Kidney (tissue), 14 donors: ENCODE data around the gene HOXB6. TPM values are rescaled to one million over a fixed set of nuclear protein-coding genes. Genes with fewer than 3 reads are reported as not detected.

Experiments used
- DNase-seq, 5 donors: peaks; one replicate each; pipeline ENCODE4 v3.0.0-alpha.2; 2013 to 2020
- FAIRE-seq: peaks from 2 replicates; lab custom pipeline; 2012; peaks lifted over from hg19 to GRCh38; lab: Jason Lieb, UNC
- H3K27ac ChIP-seq, 2 donors: one replicate each; pipeline ENCODE4 v1.7.0; 2013; ENCODE audit warnings: low read depth in 2 of 2, low read length in 2 of 2, inconsistent platforms in 1 of 2
- H3K27me3 ChIP-seq: one replicate; pipeline ENCODE4 v1.7.1; 2013; ENCODE audit warnings: low read length, inconsistent platforms; ENCODE audit not compliant: control insufficient read depth, insufficient read depth
- H3K36me3 ChIP-seq, 3 donors: one replicate each; pipeline versions ENCODE4 v1.7.0 to v1.7.1; 2013; ENCODE audit warnings: low read length in 3 of 3, control low read depth in 1 of 3, inconsistent platforms in 1 of 3; ENCODE audit not compliant: insufficient read depth in 3 of 3, control insufficient read depth in 2 of 3
- H3K4me1 ChIP-seq, 3 donors: one replicate each; pipeline versions ENCODE4 v1.7.0 to v1.7.1; 2013; ENCODE audit warnings: low read length in 3 of 3, inconsistent platforms in 1 of 3, low read depth in 1 of 3; ENCODE audit not compliant: control insufficient read depth in 2 of 3, insufficient read depth in 2 of 3
- H3K4me3 ChIP-seq, 3 donors: one replicate each; pipeline versions ENCODE4 v1.7.0 to v1.8.1; 2013; ENCODE audit warnings: low read length in 3 of 3, control low read depth in 1 of 3, inconsistent platforms in 1 of 3
- H3K9ac ChIP-seq, 3 donors: one replicate each; pipeline versions ENCODE4 v1.7.0 to v1.7.1; 2013; ENCODE audit warnings: low read length in 3 of 3, control low read depth in 1 of 3, inconsistent platforms in 1 of 3
- H3K9me3 ChIP-seq, 3 donors: one replicate each; pipeline versions ENCODE4 v1.7.0 to v1.7.1; 2013; ENCODE audit warnings: low read length in 3 of 3, control low read depth in 1 of 3, inconsistent platforms in 1 of 3; ENCODE audit not compliant: control insufficient read depth in 2 of 3, insufficient read depth in 1 of 3
- CTCF ChIP-seq: IDR thresholded peaks from 3 replicates; pipeline ENCODE4 v1.5.1; 2012; ENCODE audit warnings: mild to moderate bottlenecking, moderate library complexity, borderline replicate concordance; ENCODE audit not compliant: insufficient read depth; ENCODE audit errors: extremely low read depth
- intact Hi-C: fragments of 100-400 bp; cut with DNase I; formaldehyde crosslinking; loops from one replicate; pipeline ENCODE4 v1.11.1; 2022
- polyA plus RNA-seq: library from polyadenylated mRNA; stranded (reverse); fragments of 350-450 nt; fragmentation: Illumina TruSeq; extraction: RNeasy Lipid Tissue Mini Kit (QIAGEN cat#74804); gene quantifications from one replicate; pipeline ENCODE4 v1.2.3, GENCODE V29; 2014; ENCODE audit warnings: low read depth, low replicate concordance; ENCODE audit not compliant: insufficient read depth
- total RNA-seq: library from RNA; stranded (reverse); fragmentation: NEBNext Ultra II Directional; extraction: Animal tissue kit (Norgen Biotek cat#: 25700); gene quantifications from one replicate; pipeline ENCODE4 v1.2.1, GENCODE V29; 2021
- donor health status: control.
- donor health status: control.
- donor health status: control.
- donor health status: control.
- donor health status: control.
- donor health status: DM: yes; HTN: yes; CAD: no.
- donor health status: Normal renal cell carcinoma (clear cell type).

The HOXB6 gene
- total and polyA plus RNA-seq, 2 donors from 2014 or later, result 44.0 to 90.2 TPM

GRCh38 chr17:48551214-48551555, 53.6 kb downstream of the HOXB6 start:
- peak overlapping the region; percentile 24 to 85 for H3K27ac ChIP-seq
- intact Hi-C loops, result no loop called here
- H3K9ac ChIP-seq, result no peak overlapping the region
- no peaks in the 10 kb centered on the region for H3K9me3 ChIP-seq
- peaks cover 0 to 3% (median 2%) of the 10 kb centered on the region in 3 donors for H3K36me3 ChIP-seq
- no peaks in the 10 kb centered on the region for H3K27me3 ChIP-seq
- DNase-seq, result peak in 1 of 5 donors; percentile 48
- H3K4me1 ChIP-seq, result peaks cover 6 to 25% (median 24%) of the 10 kb centered on the region in 3 donors
- H3K4me3 ChIP-seq, result no peak overlapping the region
- TF ChIP-seq CTCF, result no peak
- no peak for FAIRE-seq

- Histone ChIP-seq H3K27ac (peak overlapping the region; percentile 39 to 80), H3K4me3 (no peak overlapping the region), H3K36me3 (peaks cover 0 to 3% (median 2%) of the 10 kb centered on the region in 3 donors), H3K4me1 (peaks cover 9 to 27% (median 21%) of the 10 kb centered on the region in 3 donors), H3K9me3 (no peaks in the 10 kb centered on the region), H3K27me3 (no peaks in the 10 kb centered on the region), H3K9ac (peak overlapping the region in 1 of 3 donors; percentile 22)
- FAIRE-seq (no peak), DNase-seq (peak in 4 of 5 donors; percentile 59 to 79 (median 64))
- intact Hi-C loops, result no loop called here
- TF ChIP-seq CTCF, result no peak
Measured at GRCh38 chr17:48550502-48551213, 54.1 kb downstream of the HOXB6 start.

GRCh38 chr17:48549914-48550501, 54.8 kb downstream of the HOXB6 start:
- no peak for FAIRE-seq
- no peak for TF ChIP-seq CTCF
- Histone ChIP-seq H3K27me3 (no peaks in the 10 kb centered on the region), H3K4me3 (peak overlapping the region in 1 of 3 donors; percentile 6), H3K4me1 (peaks cover 9 to 29% (median 27%) of the 10 kb centered on the region in 3 donors), H3K9me3 (no peaks in the 10 kb centered on the region), H3K36me3 (peaks cover 0 to 3% (median 2%) of the 10 kb centered on the region in 3 donors), H3K9ac (peak overlapping the region in 1 of 3 donors; percentile 22), H3K27ac (peak overlapping the region; percentile 39 to 84)
- intact Hi-C loops, result no loop called here
- DNase-seq, result no peak
